ENCODE results near the gene LTBP1.

DNA sequence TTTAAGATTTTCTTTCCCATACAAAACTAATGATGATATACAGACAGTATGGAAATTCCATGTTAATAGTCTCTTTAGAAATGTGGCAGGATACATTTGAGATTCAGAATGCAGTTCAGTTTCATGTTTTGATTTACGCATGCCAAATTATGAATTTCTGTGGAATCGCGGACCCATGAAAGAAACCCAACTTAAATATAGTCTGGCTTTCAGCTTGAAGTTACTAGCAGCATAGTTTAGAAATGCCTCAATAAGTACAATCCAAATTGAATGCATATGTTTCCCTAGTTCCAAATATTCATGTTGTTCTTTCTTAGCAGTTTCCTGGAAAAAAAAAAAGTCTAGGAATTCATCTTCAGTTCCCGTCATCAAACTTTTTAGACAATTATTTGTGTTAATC, 365.6 kb downstream of the LTBP1 start:
- TF ChIP-seq TEAD4 (IDR thresholded peaks at IDR 0.05) (no peak), RAD21 (IDR thresholded peaks at IDR 0.05; ENCODE audit: low read depth) (no peak), YY1 (IDR thresholded peaks at IDR 0.05; ENCODE audit: low read depth) (no peak), EP300 (IDR thresholded peaks at IDR 0.05; ENCODE audit: borderline replicate concordance) (no peak), FOXM1 (IDR thresholded peaks at IDR 0.05; ENCODE audit: borderline replicate concordance, low read depth) (no peak), NFIC (IDR thresholded peaks at IDR 0.05) (no peak), TCF12 (IDR thresholded peaks at IDR 0.05; ENCODE audit: low read depth) (no peak), CEBPB (IDR thresholded peaks at IDR 0.05) (no peak), EGR1 (IDR thresholded peaks at IDR 0.05) (no peak), TAF1 (IDR thresholded peaks at IDR 0.05; ENCODE audit: low read depth) (no peak), CREB1 (IDR thresholded peaks at IDR 0.05; ENCODE audit: low read depth) (no peak)
- TF ChIP-seq, protein P1, sequence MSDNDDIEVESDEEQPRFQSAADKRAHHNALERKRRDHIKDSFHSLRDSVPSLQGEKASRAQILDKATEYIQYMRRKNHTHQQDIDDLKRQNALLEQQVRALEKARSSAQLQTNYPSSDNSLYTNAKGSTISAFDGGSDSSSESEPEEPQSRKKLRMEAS (IDR thresholded peaks at IDR 0.05): no peak
- TF ChIP-seq, protein P2, sequence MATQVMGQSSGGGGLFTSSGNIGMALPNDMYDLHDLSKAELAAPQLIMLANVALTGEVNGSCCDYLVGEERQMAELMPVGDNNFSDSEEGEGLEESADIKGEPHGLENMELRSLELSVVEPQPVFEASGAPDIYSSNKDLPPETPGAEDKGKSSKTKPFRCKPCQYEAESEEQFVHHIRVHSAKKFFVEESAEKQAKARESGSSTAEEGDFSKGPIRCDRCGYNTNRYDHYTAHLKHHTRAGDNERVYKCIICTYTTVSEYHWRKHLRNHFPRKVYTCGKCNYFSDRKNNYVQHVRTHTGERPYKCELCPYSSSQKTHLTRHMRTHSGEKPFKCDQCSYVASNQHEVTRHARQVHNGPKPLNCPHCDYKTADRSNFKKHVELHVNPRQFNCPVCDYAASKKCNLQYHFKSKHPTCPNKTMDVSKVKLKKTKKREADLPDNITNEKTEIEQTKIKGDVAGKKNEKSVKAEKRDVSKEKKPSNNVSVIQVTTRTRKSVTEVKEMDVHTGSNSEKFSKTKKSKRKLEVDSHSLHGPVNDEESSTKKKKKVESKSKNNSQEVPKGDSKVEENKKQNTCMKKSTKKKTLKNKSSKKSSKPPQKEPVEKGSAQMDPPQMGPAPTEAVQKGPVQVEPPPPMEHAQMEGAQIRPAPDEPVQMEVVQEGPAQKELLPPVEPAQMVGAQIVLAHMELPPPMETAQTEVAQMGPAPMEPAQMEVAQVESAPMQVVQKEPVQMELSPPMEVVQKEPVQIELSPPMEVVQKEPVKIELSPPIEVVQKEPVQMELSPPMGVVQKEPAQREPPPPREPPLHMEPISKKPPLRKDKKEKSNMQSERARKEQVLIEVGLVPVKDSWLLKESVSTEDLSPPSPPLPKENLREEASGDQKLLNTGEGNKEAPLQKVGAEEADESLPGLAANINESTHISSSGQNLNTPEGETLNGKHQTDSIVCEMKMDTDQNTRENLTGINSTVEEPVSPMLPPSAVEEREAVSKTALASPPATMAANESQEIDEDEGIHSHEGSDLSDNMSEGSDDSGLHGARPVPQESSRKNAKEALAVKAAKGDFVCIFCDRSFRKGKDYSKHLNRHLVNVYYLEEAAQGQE (IDR thresholded peaks at IDR 0.05; ENCODE audit: low read depth): no peak
- TF ChIP-seq, protein P3, sequence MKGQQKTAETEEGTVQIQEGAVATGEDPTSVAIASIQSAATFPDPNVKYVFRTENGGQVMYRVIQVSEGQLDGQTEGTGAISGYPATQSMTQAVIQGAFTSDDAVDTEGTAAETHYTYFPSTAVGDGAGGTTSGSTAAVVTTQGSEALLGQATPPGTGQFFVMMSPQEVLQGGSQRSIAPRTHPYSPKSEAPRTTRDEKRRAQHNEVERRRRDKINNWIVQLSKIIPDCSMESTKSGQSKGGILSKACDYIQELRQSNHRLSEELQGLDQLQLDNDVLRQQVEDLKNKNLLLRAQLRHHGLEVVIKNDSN (IDR thresholded peaks at IDR 0.05): no peak

Measured in Ishikawa (cell line).